OCI-M2 (cell line): Measurements from ENCODE around the gene NOC2L.

Experiments
- DNase-seq: peaks from one replicate; lab custom pipeline; 2025; ENCODE audit not compliant: unreplicated experiment; lab: John Stamatoyannopoulos, UW

The NOC2L gene

DNA sequence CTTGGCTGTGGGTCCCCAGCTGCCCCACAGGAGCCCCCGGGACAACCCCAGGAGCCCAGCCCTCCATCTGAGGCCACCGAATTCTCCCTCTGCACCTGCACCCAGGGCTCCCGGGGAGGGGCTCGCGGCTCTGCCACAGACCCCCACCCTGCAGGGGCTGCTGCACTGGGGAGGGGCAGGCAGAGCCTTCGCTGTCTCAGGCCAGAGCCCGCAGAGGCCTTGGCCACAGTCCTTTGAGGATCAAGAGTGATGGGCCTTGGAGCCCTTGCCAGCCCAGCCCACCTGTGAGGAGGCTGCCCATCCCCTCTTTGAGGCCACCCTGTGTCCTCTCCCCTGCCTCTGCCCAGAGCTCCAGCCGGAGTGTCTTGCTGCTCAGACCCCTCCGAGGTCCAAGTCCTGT is 16.3 kb upstream of the NOC2L start:
- DNase-seq: no peak

DNA sequence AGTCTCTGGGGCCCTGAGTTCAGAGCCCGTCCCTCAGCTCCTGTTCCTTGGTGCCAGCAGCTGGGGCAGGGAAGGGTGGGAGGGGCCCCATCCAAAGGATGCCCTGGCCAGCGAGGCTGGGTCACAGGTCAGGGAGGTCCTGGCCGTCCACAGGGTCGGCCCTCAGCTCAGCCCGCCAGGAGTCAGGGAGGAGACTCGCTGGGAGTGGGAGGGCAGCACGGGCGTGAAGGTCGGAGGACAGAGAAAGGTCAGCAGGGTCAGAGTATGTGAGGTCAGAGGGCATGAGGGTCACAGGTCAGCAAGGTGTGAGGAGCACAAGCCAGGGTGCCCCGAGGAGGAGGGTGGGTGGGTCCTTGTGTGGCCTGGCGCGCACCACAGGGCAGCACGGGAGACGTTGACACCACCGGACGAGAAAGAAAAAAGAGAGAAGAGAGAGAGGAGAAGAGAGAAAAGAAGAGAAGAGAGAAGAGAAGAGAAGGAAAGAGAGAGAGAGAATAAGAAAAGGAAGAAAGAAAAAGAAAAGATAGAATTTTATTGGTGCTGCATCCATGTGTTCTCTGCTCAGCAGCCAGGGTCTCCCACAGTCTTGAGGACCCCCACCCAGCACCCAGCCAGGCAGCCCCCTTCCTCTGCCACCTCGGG is 15.8 kb upstream of the NOC2L start:
- DNase-seq: no peak

DNA sequence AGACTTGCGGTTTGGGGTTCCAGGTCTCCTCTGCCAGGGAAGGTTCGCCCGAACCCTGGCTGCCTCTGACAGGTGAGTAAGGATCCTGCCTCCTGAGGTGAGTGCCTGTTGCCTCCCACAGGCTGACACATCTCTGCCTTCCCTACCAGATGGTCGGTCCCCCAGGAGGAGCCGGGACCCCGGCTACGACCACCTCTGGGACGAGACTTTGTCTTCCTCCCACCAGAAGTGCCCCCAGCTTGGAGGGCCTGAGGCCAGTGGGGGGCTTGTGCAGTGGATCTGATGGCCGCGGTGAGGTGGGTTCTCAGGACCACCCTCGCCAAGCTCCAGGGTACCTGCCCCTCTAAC is 15.2 kb upstream of the NOC2L start:
- no peak for DNase-seq

DNA sequence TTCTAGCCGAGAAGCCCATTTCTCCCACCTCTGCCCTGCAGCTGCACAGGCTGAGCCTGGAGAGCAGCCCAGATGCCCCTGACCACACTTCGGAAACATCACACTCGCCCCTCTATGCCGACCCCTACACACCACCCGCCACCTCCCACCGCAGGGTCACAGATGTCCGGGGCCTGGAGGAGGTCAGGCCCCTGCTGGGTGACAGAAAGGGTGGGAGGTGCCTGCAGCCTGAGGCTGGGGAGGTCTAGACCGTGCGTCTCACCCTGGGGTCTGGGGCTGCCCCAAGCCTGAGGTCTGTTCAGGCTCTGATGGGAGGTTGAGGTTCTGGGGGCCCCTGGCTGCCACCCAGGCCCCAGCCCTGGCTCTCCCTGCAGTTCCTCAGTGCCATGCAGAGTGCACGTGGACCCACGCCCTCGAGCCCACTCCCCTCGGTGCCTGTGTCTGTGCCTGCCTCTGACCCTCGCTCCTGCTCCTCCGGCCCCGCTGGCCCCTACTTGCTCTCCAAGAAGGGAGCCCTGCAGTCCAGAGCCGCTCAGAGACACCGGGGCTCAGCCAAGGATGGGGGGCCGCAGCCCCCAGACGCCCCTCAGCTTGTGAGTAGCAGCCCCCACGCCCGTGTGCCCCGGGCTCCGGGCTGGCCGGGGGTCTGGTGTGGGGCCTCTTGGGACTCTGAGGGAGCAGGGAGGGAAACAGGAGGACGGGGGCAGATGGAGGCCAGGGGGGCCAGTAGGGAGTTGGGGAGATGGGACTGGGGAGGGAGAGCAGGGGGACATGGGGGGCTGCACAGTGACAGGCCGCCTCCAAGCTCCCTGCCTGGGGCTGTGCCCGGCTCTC is 14.6 kb upstream of the NOC2L start:
- no peak for DNase-seq

DNA sequence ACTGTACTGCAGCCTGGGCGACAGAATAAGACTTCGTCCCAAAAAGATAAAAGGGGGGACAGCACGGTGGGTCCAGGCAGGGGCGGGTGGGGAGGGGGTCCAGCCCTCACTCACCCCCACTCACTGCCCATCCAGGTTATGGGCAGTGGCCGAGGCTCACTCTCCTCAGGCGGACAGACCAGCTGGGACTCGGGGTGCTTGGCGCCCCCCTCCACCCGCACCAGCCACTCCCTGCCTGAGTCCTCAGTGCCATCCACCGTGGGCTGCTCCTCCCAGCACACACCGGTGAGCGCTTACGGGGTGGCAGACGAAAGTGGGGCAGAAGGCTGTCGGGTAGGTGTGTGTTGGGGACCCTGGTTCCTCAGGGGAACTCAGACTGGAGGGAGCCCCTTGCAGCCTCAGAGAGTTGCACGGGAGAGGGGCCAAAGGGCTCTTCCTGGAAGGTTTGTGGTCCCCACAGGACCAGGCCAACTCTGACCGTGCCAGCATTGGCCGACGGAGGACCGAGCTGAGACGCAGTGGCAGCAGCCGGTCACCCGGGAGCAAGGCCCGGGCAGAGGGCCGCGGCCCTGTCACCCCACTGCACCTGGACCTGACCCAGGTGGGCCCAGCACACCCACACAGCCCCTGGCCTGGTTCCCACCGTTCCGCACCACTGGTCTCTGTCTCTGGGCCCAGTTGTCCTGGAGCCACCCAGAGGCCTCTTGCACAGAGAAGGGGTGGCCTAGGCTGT is 13.8 kb upstream of the NOC2L start:
- no peak for DNase-seq

DNA sequence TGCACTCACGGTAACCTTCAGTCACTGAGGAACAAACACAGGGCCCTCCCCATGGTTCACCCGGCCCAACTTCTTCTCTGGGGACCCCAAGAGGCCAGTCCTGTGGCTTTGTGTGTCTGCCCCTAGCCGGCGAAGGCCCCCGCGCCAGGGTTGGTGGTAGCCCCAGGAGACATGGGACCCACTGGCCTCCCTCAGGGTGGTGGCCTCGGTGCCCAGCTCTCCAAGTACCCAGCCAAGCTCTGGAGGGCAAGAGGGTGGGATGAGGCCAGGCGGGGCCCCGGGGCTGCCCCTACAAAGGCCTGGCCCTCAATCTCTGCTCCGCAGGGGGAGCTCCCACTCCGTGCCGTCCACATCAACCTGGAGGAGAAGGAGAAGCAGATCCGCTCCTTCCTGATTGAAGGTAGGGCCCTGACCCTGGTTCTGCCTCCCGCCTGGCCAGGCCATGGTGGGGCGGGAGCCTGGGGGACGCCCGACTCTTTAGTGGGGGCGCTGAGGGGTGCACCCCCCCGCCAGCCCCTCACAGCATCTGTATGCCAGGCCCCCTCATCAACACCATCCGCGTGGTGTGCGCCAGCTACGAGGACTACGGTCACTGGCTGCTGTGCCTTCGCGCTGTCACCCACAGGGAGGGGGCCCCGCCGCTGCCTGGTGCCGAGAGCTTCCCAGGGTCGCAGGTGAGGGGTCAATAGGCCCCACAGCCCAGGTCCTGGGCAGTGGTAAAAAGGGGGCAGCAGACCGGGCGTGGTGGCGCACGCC is 12.9 kb upstream of the NOC2L start:
- DNase-seq: no peak

DNA sequence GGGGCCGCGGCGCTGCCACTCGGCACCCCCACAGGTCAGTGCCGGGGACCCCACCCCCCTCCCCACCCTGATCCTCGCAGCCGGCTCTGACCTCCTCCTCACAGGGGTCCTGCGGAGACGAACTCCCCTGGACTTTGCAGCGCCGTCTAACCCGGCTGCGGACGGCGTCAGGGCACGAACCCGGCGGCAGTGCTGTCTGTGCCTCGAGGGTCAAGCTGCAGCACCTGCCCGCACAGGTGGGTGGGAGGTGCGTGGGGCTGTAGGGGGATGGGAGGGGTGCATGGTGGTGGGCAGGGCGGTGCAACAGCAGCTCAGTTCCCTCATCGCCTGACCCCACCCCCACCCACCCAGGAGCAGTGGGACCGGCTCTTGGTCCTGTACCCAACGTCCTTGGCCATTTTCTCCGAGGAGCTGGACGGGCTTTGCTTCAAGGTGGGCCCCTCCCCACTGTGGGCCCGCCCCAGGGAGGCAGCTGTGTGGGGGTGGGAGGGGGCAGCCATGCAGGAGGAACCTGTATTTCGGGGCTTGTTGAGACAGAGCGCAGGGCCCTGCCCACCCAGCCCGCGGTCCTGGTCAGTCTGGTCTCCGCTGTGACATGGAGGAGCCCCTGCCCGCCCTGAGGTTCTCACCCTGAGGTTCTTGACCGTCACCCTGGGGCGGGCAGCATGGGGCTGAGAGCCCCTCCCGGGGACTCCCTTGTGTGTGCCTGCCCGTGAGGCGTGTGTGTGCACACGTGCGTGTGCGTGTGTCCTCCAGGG is 12.1 kb upstream of the NOC2L start:
- no peak for DNase-seq

DNA sequence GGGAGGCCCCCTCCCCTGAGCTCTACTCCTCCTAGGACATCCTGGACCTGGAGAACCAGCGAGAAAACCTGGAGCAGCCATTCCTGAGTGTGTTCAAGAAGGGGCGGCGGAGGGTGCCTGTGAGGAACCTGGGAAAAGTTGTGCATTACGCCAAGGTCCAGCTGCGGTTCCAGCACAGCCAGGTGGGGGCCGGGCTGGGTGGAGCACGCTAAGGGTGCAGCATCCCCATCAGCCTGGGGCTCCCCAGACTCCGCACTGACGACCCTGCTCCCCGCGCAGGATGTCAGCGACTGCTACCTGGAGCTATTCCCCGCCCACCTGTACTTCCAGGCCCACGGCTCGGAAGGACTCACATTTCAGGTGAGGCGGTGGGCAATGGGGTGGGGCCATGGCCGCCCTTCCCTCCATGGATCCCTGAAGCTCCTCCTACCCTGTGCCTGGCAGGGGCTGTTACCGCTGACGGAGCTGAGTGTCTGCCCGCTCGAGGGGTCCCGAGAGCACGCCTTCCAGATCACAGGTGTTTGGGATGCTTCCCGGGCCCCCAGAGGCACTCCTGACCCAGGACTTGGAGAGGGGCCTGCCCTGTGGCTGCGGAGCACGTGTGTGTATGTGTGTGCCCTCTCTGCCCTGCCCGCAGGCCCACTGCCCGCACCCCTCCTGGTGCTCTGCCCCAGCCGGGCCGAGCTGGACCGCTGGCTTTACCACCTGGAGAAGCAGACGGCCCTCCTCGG is 11.4 kb upstream of the NOC2L start:
- no peak for DNase-seq

DNA sequence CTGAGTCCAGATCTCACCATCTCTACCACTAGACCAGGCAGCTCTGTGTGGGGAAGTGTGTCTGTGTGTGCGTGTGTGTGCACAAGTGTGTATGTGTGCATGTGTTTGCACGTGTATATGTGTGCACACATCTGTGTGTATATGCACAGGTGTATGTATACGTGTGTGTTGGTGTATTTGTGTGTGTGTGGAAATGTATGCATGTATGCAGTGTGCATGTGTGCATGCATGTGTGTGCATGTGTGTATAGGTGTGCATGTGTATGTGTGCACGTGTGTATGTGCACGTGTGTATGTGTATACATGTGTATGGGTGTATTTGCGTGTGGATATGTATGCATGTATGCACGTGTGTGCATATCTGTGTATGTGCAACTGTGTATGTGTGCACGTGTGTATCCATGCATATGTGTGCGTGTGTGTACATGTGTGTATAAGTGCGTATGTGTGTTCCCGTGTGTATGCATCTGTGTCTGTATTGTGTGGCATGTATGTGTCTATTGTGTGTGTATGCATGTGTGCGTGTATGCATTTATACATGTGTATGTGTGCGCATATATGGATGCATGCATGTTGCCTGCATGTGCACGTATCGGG is 10.3 kb upstream of the NOC2L start:
- no peak for DNase-seq

DNA sequence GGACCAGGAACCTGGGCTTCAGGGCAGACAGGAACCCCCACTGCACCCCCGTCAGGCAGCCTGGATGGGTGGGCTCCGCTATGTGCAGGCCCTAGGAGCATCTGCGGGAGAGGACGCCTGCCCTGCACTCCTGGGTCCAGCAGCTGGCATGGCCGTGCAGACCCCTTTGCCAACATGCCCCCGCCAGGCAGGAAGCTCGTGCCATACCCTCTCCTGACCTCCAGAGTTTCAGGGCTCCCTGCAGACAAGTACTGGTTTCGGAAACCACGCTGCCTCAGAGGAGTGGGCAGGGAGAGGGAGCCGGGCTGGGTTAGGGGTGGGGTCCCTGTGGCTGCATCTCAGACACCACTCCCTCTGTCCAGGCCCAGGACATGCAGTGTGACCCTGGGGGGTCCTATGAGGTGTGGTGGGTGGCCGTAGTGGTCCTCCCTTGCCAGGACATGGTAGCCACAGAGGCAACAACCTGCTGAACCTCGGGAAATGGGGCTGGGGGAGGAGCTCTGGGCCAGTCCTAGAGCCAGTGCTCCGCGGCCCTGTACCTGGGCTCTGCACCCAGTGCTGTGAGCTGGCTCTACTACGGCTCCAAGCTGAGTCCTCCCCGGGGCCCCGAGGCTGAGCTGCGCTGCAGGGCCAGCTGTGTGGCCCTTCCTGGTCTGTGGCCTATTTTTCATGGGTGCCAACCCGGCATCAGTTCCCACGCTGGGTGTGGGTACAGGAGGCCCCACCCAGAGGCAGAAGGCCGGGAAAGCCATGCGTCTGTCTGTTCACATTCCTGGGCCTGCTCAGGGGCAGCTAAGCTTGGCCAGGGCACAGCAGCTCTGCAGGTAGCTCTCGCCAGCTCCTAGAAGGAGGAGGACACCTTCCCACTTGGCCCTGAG is 8.6 kb upstream of the NOC2L start:
- no peak for DNase-seq

DNA sequence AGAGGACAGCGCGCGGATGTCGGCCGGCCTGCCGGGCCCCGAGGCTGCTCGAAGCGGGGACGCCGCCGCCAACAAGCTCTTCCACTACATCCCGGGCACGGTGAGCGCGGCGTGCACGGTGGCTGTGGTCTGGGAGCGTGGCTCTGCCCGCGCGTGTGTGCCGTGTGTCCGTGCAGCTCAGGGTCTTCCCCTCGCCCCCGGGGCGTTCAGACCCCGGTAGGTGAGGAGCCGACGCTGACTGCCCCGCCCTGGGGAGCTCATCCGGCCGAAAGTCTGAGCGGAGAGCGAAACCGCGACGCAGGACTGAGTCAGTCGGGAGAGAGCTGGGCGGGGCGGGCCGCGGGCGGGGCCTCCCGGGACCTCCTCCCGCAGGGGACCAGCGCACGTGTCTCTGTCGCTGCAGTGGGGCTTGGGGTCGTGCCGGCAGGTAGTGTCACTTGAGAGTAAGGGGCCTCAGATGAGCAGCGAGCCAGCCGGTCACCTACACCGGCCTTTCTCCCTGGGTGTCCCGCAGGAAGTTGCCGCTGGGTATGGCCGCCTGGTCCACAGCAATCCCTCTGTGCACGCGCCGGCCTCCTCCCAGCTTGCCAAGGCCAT is 7.7 kb upstream of the NOC2L start:
- DNase-seq: no peak

DNA sequence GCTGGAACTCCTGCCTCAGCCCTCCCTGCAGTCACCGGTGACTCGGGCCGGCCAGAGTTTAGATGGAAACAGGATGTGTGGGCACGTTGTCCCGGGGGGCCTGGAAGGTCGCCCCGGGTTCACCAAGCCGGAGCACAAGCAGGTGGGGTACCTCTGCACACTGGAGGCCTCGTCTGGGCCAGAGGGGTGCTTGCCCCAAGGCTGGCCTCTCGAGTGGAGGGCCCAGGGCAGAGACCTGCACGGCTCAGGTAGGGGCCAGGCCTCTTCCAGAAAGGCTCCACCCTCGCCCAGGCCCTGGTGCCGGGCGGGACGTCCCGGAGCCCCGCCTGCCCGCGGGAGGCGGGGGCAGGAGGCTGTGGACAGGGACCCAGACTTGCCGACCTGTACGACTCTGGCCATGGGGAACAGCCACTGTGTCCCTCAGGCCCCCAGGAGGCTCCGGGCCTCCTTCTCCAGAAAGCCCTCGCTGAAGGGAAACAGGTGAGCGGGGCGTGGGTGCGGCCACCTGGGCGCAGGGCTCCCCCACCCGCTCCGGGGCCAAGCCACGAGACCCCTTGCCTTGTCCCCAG is 7.2 kb upstream of the NOC2L start, which contains the start of gene PLEKHN1:
TSS of gene PLEKHN1 (plus strand) at position 348 of the 569 bp plus-strand sequence. CDS start at position 398, 50 bp downstream.
- no peak for DNase-seq

DNA sequence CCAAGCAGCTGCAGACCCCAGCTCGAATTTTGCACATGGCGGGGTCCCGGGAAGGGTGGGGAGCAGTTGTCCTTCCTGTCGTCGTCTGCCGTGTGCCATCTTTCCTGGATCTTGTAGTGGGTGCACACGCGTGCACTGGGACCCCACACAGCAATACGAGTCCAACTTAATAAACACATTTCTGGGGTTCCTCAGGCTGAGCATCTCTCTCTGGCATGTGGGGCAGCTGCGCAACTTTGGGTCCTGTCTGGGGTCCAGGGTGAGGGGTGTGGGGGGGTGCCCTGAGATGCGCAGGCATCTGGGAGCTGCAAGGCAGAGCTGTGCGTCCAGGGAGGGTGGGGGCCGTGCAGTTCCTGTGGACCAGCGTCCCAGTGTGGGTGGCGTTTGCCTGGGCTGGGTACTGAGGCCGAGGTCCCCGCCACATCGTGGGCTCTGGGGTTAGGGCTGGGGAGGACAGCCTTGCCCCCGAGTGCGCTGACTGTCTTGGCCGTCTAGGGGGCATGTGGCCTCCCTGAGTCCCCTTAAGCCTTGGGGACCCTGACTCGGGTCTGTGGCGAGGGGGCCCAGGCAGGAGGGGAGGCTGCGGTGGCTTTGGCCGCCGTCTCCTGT is 6.6 kb upstream of the NOC2L start:
- no peak for DNase-seq

DNA sequence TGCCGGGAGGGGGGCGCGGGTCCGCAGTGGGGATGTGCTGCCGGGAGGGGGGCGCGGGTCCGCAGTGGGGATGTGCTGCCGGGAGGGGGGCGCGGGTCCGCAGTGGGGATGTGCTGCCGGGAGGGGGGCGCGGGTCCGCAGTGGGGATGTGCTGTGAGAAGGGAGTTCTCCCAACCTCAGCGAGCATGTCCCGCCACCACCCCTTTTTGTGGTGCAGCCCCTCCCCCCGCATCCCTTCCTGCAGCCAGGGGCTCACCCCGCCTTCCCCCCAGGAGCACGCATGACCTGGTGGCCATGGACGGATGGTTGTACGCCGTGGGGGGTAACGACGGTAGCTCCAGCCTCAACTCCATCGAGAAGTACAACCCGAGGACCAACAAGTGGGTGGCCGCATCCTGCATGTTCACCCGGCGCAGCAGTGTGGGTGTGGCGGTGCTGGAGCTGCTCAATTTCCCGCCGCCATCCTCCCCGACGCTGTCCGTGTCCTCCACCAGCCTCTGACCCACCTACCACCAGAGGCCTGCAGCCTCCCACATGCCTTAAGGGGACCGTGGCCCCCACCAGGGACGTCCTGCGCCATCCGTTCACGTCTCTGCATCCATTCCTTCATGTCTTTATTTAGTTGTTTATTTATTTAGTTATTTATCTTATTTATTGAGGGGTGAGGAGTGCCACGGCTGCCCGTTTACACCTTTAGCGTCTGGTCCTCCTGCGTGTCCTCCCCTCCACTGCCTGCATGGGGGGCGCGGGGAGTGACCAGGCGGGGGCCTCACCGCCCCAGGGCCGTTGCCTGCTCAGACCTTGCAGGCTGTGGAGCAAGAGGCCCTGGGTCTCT is 5.9 kb upstream of the NOC2L start:
- DNase-seq: no peak

DNA sequence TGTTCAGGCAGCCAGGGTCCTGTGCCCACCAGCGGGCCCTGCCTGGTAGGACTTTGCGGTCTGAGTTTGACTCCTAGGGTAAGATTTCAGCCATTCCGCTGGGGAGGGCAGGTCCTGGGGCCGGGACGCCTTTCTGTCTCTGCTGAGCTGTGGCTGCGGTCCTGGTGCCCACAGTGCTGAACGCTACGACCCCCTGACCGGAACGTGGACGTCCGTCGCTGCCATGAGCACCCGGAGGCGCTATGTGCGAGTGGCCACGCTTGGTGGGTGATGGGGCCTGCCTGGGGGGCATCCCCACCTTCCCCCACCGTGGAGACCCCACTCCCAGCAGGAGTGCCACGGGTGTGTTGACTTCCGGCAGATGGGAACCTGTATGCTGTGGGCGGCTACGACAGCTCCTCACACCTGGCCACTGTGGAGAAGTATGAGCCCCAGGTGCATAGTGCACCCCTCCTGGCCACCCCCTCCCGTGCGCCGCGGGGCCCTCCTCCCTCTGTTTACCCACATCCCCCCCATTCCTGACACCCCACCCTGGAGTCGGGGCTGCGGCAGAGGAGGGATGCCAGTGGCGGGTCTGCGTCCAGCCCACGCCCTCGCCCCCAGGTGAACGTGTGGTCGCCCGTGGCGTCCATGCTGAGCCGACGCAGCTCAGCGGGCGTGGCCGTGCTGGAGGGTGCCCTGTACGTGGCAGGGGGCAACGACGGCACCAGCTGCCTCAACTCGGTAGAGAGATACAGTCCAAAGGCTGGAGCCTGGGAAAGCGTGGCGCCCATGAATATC is 4.9 kb upstream of the NOC2L start:
- DNase-seq: no peak

DNA sequence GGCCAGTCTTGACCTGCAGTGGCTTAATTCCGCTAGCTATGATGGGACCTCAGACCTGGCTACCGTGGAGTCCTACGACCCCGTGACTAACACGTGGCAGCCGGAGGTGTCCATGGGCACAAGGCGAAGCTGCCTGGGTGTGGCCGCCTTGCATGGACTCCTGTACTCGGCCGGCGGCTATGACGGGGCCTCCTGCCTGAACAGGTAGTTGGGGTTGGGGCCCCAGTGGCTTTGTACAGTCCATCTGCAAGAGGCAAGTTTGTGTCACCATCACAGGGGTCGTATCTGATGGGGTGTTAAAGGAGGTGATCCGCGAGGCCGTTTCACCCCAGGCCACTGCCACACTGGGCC is 4.2 kb upstream of the NOC2L start:
- no peak for DNase-seq
